Measurements from ENCODE around the gene PRPH.

Gene PRPH

DNA sequence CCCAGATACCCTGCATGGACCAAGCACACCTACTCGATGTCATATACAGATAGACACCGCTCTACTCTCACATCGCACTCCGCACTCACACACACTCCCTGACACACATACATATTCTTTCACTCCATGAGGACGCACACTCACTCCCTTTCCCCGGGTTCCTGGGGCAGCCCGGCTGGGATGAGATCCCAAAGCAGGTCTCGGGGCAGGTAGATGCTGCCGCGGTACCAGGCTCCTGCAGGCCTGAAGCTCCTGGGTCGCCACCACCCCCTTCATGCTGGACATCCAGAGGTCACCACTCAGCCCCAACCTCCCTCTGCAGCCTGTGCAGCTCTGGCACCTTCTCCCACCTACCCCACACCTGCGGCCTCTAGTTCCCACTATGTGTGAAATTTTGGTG is 39.7 kb downstream of the PRPH start:
- DNase-seq (ENCODE audit: extremely low spot score): no peak
- POLR2A ChIA-PET: interaction anchor here (1.1 to 5.4 kb wide), 3 partner anchors 12 to 37 kb away, joined by 3 to 37 read pairs (median 5); partner anchors contain the start of genes SPATS2 and TROAP
- CTCF ChIA-PET: interaction anchor here (0.7 to 1.5 kb wide), 2 partner anchors 13 to 42 kb away, joined by 3 to 5 read pairs; no protein-coding TSS in a partner anchor
- TF ChIP-seq SP1 (IDR thresholded peaks at IDR 0.05) (no peak), SUZ12 (IDR thresholded peaks at IDR 0.05) (no peak), ZNF384 (IDR thresholded peaks at IDR 0.05) (no peak), FOXM1 (IDR thresholded peaks at IDR 0.05; ENCODE audit: borderline replicate concordance) (no peak), CTBP1 (IDR thresholded peaks at IDR 0.05; ENCODE audit: borderline replicate concordance) (no peak), BHLHE40 (IDR thresholded peaks at IDR 0.05; ENCODE audit: borderline replicate concordance) (no peak), FOXA1 (IDR thresholded peaks at IDR 0.05) (no peak), ARNT (IDR thresholded peaks at IDR 0.05) (no peak)

DNA sequence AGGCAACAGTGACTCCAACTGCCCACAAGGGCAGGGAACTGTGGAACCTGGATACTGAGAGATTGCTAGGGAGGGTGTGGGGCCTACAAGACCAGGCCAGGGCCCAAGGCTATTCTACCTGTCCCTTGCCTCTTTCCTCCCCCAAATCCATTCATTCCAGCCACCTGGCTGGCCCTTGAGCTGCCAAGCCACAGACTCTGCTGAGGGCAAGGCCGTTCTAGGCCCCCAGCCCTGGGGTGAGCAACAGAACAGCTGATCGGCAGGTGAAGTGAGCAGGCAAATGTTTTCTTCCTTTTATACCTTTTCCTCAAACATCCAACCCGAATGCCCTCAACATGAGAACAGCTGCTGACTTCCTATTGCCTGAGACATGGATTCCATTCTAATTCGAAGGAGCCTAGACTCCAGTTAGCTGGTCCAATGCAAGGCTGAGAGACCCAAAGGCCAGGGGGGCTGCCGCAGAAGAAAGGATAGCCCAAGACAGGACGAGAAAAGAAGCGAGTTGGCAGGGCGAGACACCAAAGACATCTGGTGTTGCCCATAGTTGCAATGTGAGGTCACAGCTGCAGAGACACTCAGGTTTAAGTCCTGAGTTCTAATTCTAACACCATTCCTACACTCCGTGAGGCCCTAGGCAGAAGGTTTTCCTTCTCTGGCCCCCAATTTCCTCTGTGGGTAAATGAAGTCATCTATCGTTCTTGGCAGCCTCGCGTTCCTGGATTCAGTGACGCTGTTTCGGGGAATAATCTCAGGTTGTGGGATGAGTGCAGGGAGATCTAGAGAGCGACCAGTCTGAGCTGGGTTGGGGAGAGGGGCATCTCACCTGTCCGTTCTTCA is 40.4 kb downstream of the PRPH start:
- CTCF ChIA-PET: interaction anchor here (0.7 to 1.5 kb wide), 2 partner anchors 12 to 43 kb away, joined by 3 to 5 read pairs; no protein-coding TSS in a partner anchor
- TF ChIP-seq FOXM1 (IDR thresholded peaks at IDR 0.05; ENCODE audit: borderline replicate concordance) (no peak), FOXA1 (IDR thresholded peaks at IDR 0.05) (no peak), ARNT (IDR thresholded peaks at IDR 0.05) (no peak), SUZ12 (IDR thresholded peaks at IDR 0.05) (no peak), BHLHE40 (IDR thresholded peaks at IDR 0.05; ENCODE audit: borderline replicate concordance) (no peak), L3MBTL2 (conservative IDR thresholded peaks at IDR 0.05) (no peak), CTBP1 (IDR thresholded peaks at IDR 0.05; ENCODE audit: borderline replicate concordance) (no peak), ZNF384 (IDR thresholded peaks at IDR 0.05) (no peak), HDGF (IDR thresholded peaks at IDR 0.05; ENCODE audit: borderline replicate concordance) (no peak), FOXK2 (IDR thresholded peaks at IDR 0.05) (no peak), SP1 (IDR thresholded peaks at IDR 0.05) (no peak), NFRKB (IDR thresholded peaks at IDR 0.05) (no peak), TARDBP (IDR thresholded peaks at IDR 0.05) (no peak), ELF4 (IDR thresholded peaks at IDR 0.05) (no peak), LEF1 (IDR thresholded peaks at IDR 0.05; ENCODE audit: borderline replicate concordance) (no peak)
- TF ChIP-seq, protein P1, sequence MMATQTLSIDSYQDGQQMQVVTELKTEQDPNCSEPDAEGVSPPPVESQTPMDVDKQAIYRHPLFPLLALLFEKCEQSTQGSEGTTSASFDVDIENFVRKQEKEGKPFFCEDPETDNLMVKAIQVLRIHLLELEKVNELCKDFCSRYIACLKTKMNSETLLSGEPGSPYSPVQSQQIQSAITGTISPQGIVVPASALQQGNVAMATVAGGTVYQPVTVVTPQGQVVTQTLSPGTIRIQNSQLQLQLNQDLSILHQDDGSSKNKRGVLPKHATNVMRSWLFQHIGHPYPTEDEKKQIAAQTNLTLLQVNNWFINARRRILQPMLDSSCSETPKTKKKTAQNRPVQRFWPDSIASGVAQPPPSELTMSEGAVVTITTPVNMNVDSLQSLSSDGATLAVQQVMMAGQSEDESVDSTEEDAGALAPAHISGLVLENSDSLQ (IDR thresholded peaks at IDR 0.05): no peak
- POLR2A ChIA-PET: interaction anchor here (1.1 to 5.4 kb wide), 4 partner anchors 12 to 38 kb away, joined by 3 to 37 read pairs (median 4); partner anchors contain the start of genes SPATS2 and TROAP
- no peak for DNase-seq (ENCODE audit: extremely low spot score)

DNA sequence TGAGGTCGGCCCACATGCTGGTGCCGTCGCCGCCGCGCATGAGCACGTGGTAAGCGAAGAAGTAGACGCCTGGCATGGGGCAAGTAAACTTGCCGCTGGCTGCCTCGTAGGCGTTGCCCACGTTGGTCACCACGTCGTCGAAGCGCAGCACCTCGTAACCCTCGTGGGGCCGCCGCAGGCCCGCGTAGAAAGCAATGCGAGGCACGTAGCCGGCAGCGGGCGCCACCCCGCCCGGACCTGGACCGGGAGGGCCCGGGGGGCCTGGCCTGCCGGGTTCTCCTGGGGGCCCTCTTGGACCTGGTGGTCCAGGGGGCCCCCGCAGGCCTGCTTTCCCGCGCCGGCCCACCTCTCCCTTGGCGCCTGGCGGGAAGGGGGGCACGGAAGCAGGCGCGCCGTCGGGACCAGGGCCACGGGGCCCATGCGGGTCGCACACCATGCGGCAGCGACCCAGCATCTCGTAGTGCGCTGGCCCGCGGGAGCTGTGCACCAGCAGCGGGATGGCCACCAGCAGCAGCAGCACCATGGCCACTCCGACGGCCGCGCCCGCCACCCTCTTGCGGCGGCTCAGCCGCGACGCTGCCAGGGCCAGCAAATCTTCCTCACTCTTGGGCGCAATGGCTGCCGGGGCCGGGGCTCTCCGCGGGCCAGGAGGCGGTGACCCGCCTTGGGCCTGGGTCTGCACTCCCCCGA is 41.2 kb downstream of the PRPH start:
- no peak for TF ChIP-seq ARNT (IDR thresholded peaks at IDR 0.05)
- TF ChIP-seq FOXK2 (IDR thresholded peaks at IDR 0.05): no peak
- no peak for TF ChIP-seq LEF1 (IDR thresholded peaks at IDR 0.05; ENCODE audit: borderline replicate concordance)
- TF ChIP-seq FOXM1 (IDR thresholded peaks at IDR 0.05; ENCODE audit: borderline replicate concordance): no peak
- TF ChIP-seq SP1 (IDR thresholded peaks at IDR 0.05): no peak
- TF ChIP-seq, protein P1 (IDR thresholded peaks at IDR 0.05): no peak
- no peak for TF ChIP-seq SUZ12 (IDR thresholded peaks at IDR 0.05)
- no peak for TF ChIP-seq TARDBP (IDR thresholded peaks at IDR 0.05)
- TF ChIP-seq CTBP1 (IDR thresholded peaks at IDR 0.05; ENCODE audit: borderline replicate concordance): no peak
- TF ChIP-seq NFRKB (IDR thresholded peaks at IDR 0.05): no peak
- no peak for TF ChIP-seq ZNF384 (IDR thresholded peaks at IDR 0.05)
- TF ChIP-seq ELF4 (IDR thresholded peaks at IDR 0.05): no peak
- no peak for TF ChIP-seq FOXA1 (IDR thresholded peaks at IDR 0.05)
- no peak for TF ChIP-seq BHLHE40 (IDR thresholded peaks at IDR 0.05; ENCODE audit: borderline replicate concordance)
- no peak for TF ChIP-seq L3MBTL2 (conservative IDR thresholded peaks at IDR 0.05)
- TF ChIP-seq HDGF (IDR thresholded peaks at IDR 0.05; ENCODE audit: borderline replicate concordance): no peak
- CTCF ChIA-PET: interaction anchor here (0.5 to 1.5 kb wide), 2 partner anchors 12 to 211 kb away, joined by 3 to 5 read pairs; no protein-coding TSS in a partner anchor
- POLR2A ChIA-PET: interaction anchor here (1.1 to 5.4 kb wide), 3 partner anchors 11 to 31 kb away, joined by 3 to 37 read pairs (median 3); partner anchors contain the start of genes SPATS2 and TROAP
- no peak for DNase-seq (ENCODE audit: extremely low spot score)

DNA sequence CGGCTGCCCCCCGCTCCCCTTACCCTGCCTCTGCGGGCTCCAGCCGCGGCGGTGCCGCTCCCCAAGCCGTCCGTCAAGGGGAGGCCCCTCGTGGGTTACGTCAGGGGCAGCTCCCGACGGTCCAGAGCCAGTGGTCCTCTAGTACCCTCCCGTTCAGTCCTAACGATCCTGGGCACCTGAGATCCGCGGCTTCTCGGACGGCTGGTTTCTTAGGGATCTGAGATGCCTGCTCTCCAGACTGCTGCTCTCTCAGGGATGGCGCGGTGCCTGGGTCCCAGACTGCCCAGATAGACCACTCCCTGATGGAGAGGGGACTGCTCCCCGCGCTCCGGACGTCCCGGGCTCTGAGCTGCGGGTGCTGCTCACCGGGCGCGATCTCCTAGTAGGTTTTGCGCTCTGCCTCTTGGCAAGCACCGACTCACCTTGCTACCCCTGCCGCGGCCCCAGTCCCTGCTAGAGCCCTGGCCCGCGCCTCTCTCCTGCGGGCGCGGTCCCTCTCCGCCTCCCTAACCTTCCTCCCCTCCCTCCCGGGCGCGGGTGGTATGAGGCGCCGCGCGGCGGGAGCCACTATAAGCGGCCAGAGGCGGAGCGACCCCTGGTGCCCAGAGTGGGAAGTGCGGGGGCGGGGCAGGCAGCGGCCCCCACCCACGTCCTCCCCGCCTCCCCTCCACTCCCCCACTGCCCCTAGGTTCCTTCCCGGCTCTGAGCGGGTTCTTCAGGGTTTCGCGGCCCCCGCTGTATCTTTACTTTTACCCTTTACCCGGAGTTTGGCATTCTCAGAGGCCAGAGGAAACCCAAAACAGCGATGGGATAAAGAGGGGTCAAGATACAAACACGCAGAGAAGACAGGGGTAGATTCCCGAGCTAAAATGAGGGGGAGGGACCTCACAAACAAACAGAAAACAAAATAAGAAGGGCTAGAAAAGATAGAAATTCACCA is 42.0 kb downstream of the PRPH start, which contains the start of gene C1QL4:
Gene C1QL4 (minus strand): TSS at position 544 of the 940 bp plus-strand sequence. CDS start 711 bp downstream, outside the sequence.
- CTCF ChIA-PET: interaction anchor here (0.5 to 1.9 kb wide), 7 partner anchors 10 to 210 kb away, joined by 3 to 8 read pairs (median 3); partner anchors contain the start of genes DNAJC22 and PRPH
- POLR2A ChIA-PET: interaction anchor here (1.1 to 5.4 kb wide), 2 partner anchors 11 to 14 kb away, joined by 3 to 37 read pairs; partner anchors contain the start of gene TROAP
- peak; percentile 90 for DNase-seq (ENCODE audit: extremely low spot score)
- TF ChIP-seq SUZ12 (IDR thresholded peaks at IDR 0.05) (no peak), ARNT (IDR thresholded peaks at IDR 0.05) (no peak), FOXM1 (IDR thresholded peaks at IDR 0.05; ENCODE audit: borderline replicate concordance) (no peak), L3MBTL2 (conservative IDR thresholded peaks at IDR 0.05) (no peak), CTBP1 (IDR thresholded peaks at IDR 0.05; ENCODE audit: borderline replicate concordance) (no peak), SP1 (IDR thresholded peaks at IDR 0.05) (no peak), LEF1 (IDR thresholded peaks at IDR 0.05; ENCODE audit: borderline replicate concordance) (no peak), NFRKB (IDR thresholded peaks at IDR 0.05) (no peak), FOXA1 (IDR thresholded peaks at IDR 0.05) (no peak), ZNF384 (IDR thresholded peaks at IDR 0.05) (no peak), ELF4 (IDR thresholded peaks at IDR 0.05) (no peak), BHLHE40 (IDR thresholded peaks at IDR 0.05; ENCODE audit: borderline replicate concordance) (no peak), TARDBP (IDR thresholded peaks at IDR 0.05) (no peak), FOXK2 (IDR thresholded peaks at IDR 0.05) (no peak), HDGF (IDR thresholded peaks at IDR 0.05; ENCODE audit: borderline replicate concordance) (no peak)
- TF ChIP-seq, protein P1 (IDR thresholded peaks at IDR 0.05): no peak
